ENCODE results near the gene CCR1. TPM values are rescaled to one million over a fixed set of nuclear protein-coding genes. Genes with fewer than 3 reads are reported as not detected.

Gene CCR1
- total RNA-seq, 2 experiments from 2014 or later = not detected

- no peaks in the 10 kb centered on the region for H3K9me2 ChIP-seq (ENCODE audit: insufficient read depth, low read length)
- CTCF ChIA-PET (ENCODE audit: unreplicated experiment) = no interaction called here
Observed at GRCh38 chr3:46184469-46184868, 23.6 kb downstream of the CCR1 start.

GRCh38 chr3:46183330-46183729 lies 24.8 kb downstream of the CCR1 start:
- no peaks in the 10 kb centered on the region for H3K36me3 ChIP-seq (ENCODE audit: insufficient read depth, low read length)
- H3K79me2 ChIP-seq (ENCODE audit: insufficient read depth, low read depth, low read length) = no peaks in the 10 kb centered on the region
- DNase-seq (ENCODE audit: low spot score) = peak; percentile 1
- TF ChIP-seq CTCF (conservative IDR thresholded peaks at IDR 0.05; ENCODE audit: low read length) (no peak), EZH2phosphoT487 (IDR thresholded peaks at IDR 0.05; ENCODE audit: borderline replicate concordance, low read depth, low read length) (no peak)
- intact Hi-C loops (cut with micrococcal nuclease; ENCODE audit: unreplicated experiment) = no loop called here
- H4K20me1 ChIP-seq (ENCODE audit: insufficient read depth, low read length) = no peaks in the 10 kb centered on the region
- no peak overlapping the region for H3K4me3 ChIP-seq (ENCODE audit: low read depth, low read length, poor library complexity, severe bottlenecking)
- H3K4me2 ChIP-seq (ENCODE audit: low read length) = no peak overlapping the region
- CTCF ChIA-PET (ENCODE audit: unreplicated experiment) = no interaction called here
- H2AFZ ChIP-seq (ENCODE audit: low read length) = no peak overlapping the region
- H3K27ac ChIP-seq (ENCODE audit: low read depth, low read length, poor library complexity, severe bottlenecking) = no peak overlapping the region
- BruUV-seq (replicated peaks) = no TSS peak
- H3K4me1 ChIP-seq (ENCODE audit: insufficient read depth, low read length, poor library complexity, severe bottlenecking) = peaks cover 11% of the 10 kb centered on the region
- H3K9me3 ChIP-seq (ENCODE audit: low read length) = no peaks in the 10 kb centered on the region
- H3K9me2 ChIP-seq (ENCODE audit: insufficient read depth, low read length) = no peaks in the 10 kb centered on the region
- POLR2A ChIA-PET = no interaction called here

More at GRCh38 chr3:46184469-46184868, 23.6 kb downstream of the CCR1 start:
- no peaks in the 10 kb centered on the region for H3K79me2 ChIP-seq (ENCODE audit: insufficient read depth, low read depth, low read length)
- no peaks in the 10 kb centered on the region for H3K36me3 ChIP-seq (ENCODE audit: insufficient read depth, low read length)
- H3K9me3 ChIP-seq (ENCODE audit: low read length) = no peaks in the 10 kb centered on the region
- H3K4me1 ChIP-seq (ENCODE audit: insufficient read depth, low read length, poor library complexity, severe bottlenecking) = peaks cover 11% of the 10 kb centered on the region
- TF ChIP-seq CTCF (conservative IDR thresholded peaks at IDR 0.05; ENCODE audit: low read length) = no peak
- no peak for TF ChIP-seq EZH2phosphoT487 (IDR thresholded peaks at IDR 0.05; ENCODE audit: borderline replicate concordance, low read depth, low read length)
- intact Hi-C loops (cut with micrococcal nuclease; ENCODE audit: unreplicated experiment) = no loop called here
- H2AFZ ChIP-seq (ENCODE audit: low read length) = no peak overlapping the region
- no peak for DNase-seq (ENCODE audit: low spot score)
- no peak overlapping the region for H3K4me2 ChIP-seq (ENCODE audit: low read length)
- BruUV-seq (replicated peaks) = no TSS peak
- H3K27ac ChIP-seq (ENCODE audit: low read depth, low read length, poor library complexity, severe bottlenecking) = no peak overlapping the region
- H3K4me3 ChIP-seq (ENCODE audit: low read depth, low read length, poor library complexity, severe bottlenecking) = no peak overlapping the region
- H4K20me1 ChIP-seq (ENCODE audit: insufficient read depth, low read length) = no peaks in the 10 kb centered on the region
- POLR2A ChIA-PET = interaction anchor here (0.6 kb wide), 1 partner anchor 1083 kb away, joined by 3 read pairs; no protein-coding TSS in a partner anchor

GRCh38 chr3:46168583-46169345 lies 39.3 kb downstream of the CCR1 start:
- no peaks in the 10 kb centered on the region for H4K20me1 ChIP-seq (ENCODE audit: insufficient read depth, low read length)
- H3K27ac ChIP-seq (ENCODE audit: low read depth, low read length, poor library complexity, severe bottlenecking) = no peak overlapping the region
- intact Hi-C loops (cut with micrococcal nuclease; ENCODE audit: unreplicated experiment) = no loop called here
- no peaks in the 10 kb centered on the region for H3K9me2 ChIP-seq (ENCODE audit: insufficient read depth, low read length)
- POLR2A ChIA-PET = no interaction called here
- no peak overlapping the region for H3K4me2 ChIP-seq (ENCODE audit: low read length)
- DNase-seq (ENCODE audit: low spot score) = no peak
- no peaks in the 10 kb centered on the region for H3K9me3 ChIP-seq (ENCODE audit: low read length)
- H3K36me3 ChIP-seq (ENCODE audit: insufficient read depth, low read length) = no peaks in the 10 kb centered on the region
- CTCF ChIA-PET (ENCODE audit: unreplicated experiment) = no interaction called here
- no peaks in the 10 kb centered on the region for H3K79me2 ChIP-seq (ENCODE audit: insufficient read depth, low read depth, low read length)
- H3K4me1 ChIP-seq (ENCODE audit: insufficient read depth, low read length, poor library complexity, severe bottlenecking) = no peaks in the 10 kb centered on the region
- H3K4me3 ChIP-seq (ENCODE audit: low read depth, low read length, poor library complexity, severe bottlenecking) = no peak overlapping the region
- no peak for TF ChIP-seq CTCF (conservative IDR thresholded peaks at IDR 0.05; ENCODE audit: low read length)
- TF ChIP-seq EZH2phosphoT487 (IDR thresholded peaks at IDR 0.05; ENCODE audit: borderline replicate concordance, low read depth, low read length) = no peak
- H2AFZ ChIP-seq (ENCODE audit: low read length) = no peak overlapping the region
- no TSS peak for BruUV-seq (replicated peaks)
